Panc1 (cell line): ENCODE data around the gene STK32C.

Experiments used
- CTCF ChIP-seq: fragments of 450-650 bp; IDR thresholded peaks from 2 replicates; pipeline ENCODE4 v1.5.1; 2017; ENCODE audit warnings: mild to moderate bottlenecking
- POLR2AphosphoS5 ChIP-seq: IDR thresholded peaks from 2 replicates; pipeline ENCODE4 v1.6.1; 2012; ENCODE audit warnings: mild to moderate bottlenecking, low read depth, low read length, moderate library complexity
- REST ChIP-seq, 2 experiments: IDR thresholded peaks; 2 replicates each; pipeline ENCODE4 v1.6.1; 2011 to 2012; ENCODE audit warnings: low read depth in 2 of 2, control low read depth in 1 of 2, low read length in 1 of 2, mild to moderate bottlenecking in 1 of 2, moderate library complexity in 1 of 2; ENCODE audit not compliant: insufficient read depth in 1 of 2

GRCh38 chr10:132351611-132352010 is 43.9 kb upstream of the STK32C start:
- TF ChIP-seq CTCF (no peak), POLR2AphosphoS5 (no peak), REST (IDR thresholded peaks at IDR 0.05; ENCODE audit: insufficient read depth in 1 of 2, low read depth in 2 of 2, low read length in 1 of 2) (no peak)
